Uterus (tissue), 2 donors: ENCODE results near the gene COL1A1.

Experiments used
- POLR2A ChIP-seq, 2 donors: fragments of 450-650 bp; IDR thresholded peaks; one replicate each; pipeline ENCODE4 v1.6.1; 2016; ENCODE audit warnings: antibody characterized with exemption in 2 of 2, mild to moderate bottlenecking in 1 of 2, moderate library complexity in 1 of 2
- TF ChIP-seq, protein P1 (sequence below), 4 experiments: fragments of 200-600 bp in 2 of 4; fragments of 450-650 bp in 2 of 4; sonication (generic) in 2 of 4; IDR thresholded peaks; one replicate each; pipeline ENCODE4 v1.5.1; 2016 to 2019; ENCODE audit warnings: antibody characterized with exemption in 4 of 4, mild to moderate bottlenecking in 2 of 4, moderate library complexity in 1 of 4

GRCh38 chr17:50192144-50192617 is 9.2 kb downstream of the COL1A1 start:
- TF ChIP-seq, protein P1, sequence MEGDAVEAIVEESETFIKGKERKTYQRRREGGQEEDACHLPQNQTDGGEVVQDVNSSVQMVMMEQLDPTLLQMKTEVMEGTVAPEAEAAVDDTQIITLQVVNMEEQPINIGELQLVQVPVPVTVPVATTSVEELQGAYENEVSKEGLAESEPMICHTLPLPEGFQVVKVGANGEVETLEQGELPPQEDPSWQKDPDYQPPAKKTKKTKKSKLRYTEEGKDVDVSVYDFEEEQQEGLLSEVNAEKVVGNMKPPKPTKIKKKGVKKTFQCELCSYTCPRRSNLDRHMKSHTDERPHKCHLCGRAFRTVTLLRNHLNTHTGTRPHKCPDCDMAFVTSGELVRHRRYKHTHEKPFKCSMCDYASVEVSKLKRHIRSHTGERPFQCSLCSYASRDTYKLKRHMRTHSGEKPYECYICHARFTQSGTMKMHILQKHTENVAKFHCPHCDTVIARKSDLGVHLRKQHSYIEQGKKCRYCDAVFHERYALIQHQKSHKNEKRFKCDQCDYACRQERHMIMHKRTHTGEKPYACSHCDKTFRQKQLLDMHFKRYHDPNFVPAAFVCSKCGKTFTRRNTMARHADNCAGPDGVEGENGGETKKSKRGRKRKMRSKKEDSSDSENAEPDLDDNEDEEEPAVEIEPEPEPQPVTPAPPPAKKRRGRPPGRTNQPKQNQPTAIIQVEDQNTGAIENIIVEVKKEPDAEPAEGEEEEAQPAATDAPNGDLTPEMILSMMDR (IDR thresholded peaks at IDR 0.05) = no peak
- no peak for TF ChIP-seq POLR2A (IDR thresholded peaks at IDR 0.05)
